ENCODE measurements around the gene ERFE. TPM values are rescaled to one million over a fixed set of nuclear protein-coding genes. Genes with fewer than 3 reads are reported as not detected.

ERFE gene
- total RNA-seq, 2 donors from 2014 or later: 0.66 TPM; not detected in 1

- ATAC-seq (no peak), DNase-seq (no peak)
- H3K4me3 ChIP-seq: no peak overlapping the region
- no peaks in the 10 kb centered on the region for H3K27me3 ChIP-seq
- no peaks in the 10 kb centered on the region for H3K9me3 ChIP-seq
- 66 to 69% methylated on average over 6 of the region's 6 CpGs for WGBS, 2 donors
- TF ChIP-seq CTCF (IDR thresholded peaks at IDR 0.05): no peak
- no peak overlapping the region for H3K27ac ChIP-seq
- no peaks in the 10 kb centered on the region for H3K4me1 ChIP-seq
- peaks cover 14 to 41% of the 10 kb centered on the region in 2 donors for H3K36me3 ChIP-seq (replicated peaks in 1 of 2; ENCODE audit: insufficient read depth in 1 of 2, low read depth in 2 of 2)
- intact Hi-C loops (cut with DNase I): no loop called here
Observed at GRCh38 chr2:238182362-238182761, 23.6 kb downstream of the ERFE start.

GRCh38 chr2:238183821-238184220, 25.1 kb downstream of the ERFE start:
- no peak for ATAC-seq
- Histone ChIP-seq H3K36me3 (replicated peaks in 1 of 2; ENCODE audit: insufficient read depth in 1 of 2, low read depth in 2 of 2) (peaks cover 16 to 47% of the 10 kb centered on the region in 2 donors), H3K27me3 (no peaks in the 10 kb centered on the region), H3K4me1 (no peaks in the 10 kb centered on the region), H3K9me3 (no peaks in the 10 kb centered on the region), H3K4me3 (no peak overlapping the region), H3K27ac (no peak overlapping the region)
- DNase-seq: no peak
- intact Hi-C loops (cut with DNase I): no loop called here
- TF ChIP-seq CTCF (IDR thresholded peaks at IDR 0.05): no peak
- no peak for TF ChIP-seq POLR2A (IDR thresholded peaks at IDR 0.05)
- 92 to 93% methylated on average over 4 of the region's 4 CpGs for WGBS, 2 donors

- no peak for ATAC-seq
- TF ChIP-seq POLR2A (IDR thresholded peaks at IDR 0.05) (no peak), CTCF (IDR thresholded peaks at IDR 0.05) (no peak)
Observed at GRCh38 chr2:238187618-238188548, 29.1 kb downstream of the ERFE start.

GRCh38 chr2:238190445-238190844, 31.7 kb downstream of the ERFE start:
- DNase-seq (no peak), ATAC-seq (no peak)
- H3K36me3 ChIP-seq (replicated peaks in 1 of 2; ENCODE audit: insufficient read depth in 1 of 2, low read depth in 2 of 2): peaks cover 12 to 38% of the 10 kb centered on the region in 2 donors
- H3K4me3 ChIP-seq: no peak overlapping the region
- H3K4me1 ChIP-seq: no peaks in the 10 kb centered on the region
- no peaks in the 10 kb centered on the region for H3K27me3 ChIP-seq
- H3K9me3 ChIP-seq: no peaks in the 10 kb centered on the region
- no peak overlapping the region for H3K27ac ChIP-seq
- 92 to 94% methylated on average over 2 of the region's 2 CpGs for WGBS, 2 donors
- no peak for TF ChIP-seq CTCF (IDR thresholded peaks at IDR 0.05)
- intact Hi-C loops (cut with DNase I): no loop called here

More at GRCh38 chr2:238187618-238188548, 29.1 kb downstream of the ERFE start:
- no peaks in the 10 kb centered on the region for H3K27me3 ChIP-seq
- peaks cover 12 to 37% of the 10 kb centered on the region in 2 donors for H3K36me3 ChIP-seq (replicated peaks in 1 of 2; ENCODE audit: insufficient read depth in 1 of 2, low read depth in 2 of 2)
- DNase-seq: no peak
- H3K4me3 ChIP-seq: no peak overlapping the region
- no peak overlapping the region for H3K27ac ChIP-seq
- intact Hi-C loops (cut with DNase I): no loop called here
- 93% methylated on average over 17 of the region's 17 CpGs for WGBS, 2 donors
- H3K4me1 ChIP-seq: no peaks in the 10 kb centered on the region
- H3K9me3 ChIP-seq: no peaks in the 10 kb centered on the region

Measured in body of pancreas (tissue), 4 donors.